Right lung (tissue), 5 donors: ENCODE data around the gene TRAF5. TPM values are rescaled to one million over a fixed set of nuclear protein-coding genes. Genes with fewer than 3 reads are reported as not detected.
A peak's percentile ranks its signal among the peaks of the same experiment; 100 is the strongest.

Source experiments
- DNase-seq, 2 donors: peaks; one replicate each; pipeline ENCODE4 v3.0.0-alpha.2; 2013
- polyA plus RNA-seq, 5 donors: library from polyadenylated mRNA; unstranded; fragments of 120-200 nt; gene quantifications; one replicate each; pipeline versions ENCODE4 v1.2.1 to v1.2.3, GENCODE V29; 2013; ENCODE audit warnings: inconsistent platforms in 1 of 5, low replicate concordance in 1 of 5; ENCODE audit not compliant: insufficient read length in 5 of 5, insufficient read depth in 1 of 5

Gene TRAF5
- polyA plus RNA-seq, 5 donors: 18.5 to 30.9 (median 26.5) TPM

- DNase-seq: peak; percentile 32 to 44
These were observed 801 bp downstream of the TRAF5 start for GRCh38 chr1:211327346-211327921.

GRCh38 chr1:211328084-211328694 is 1.6 kb downstream of the TRAF5 start:
- DNase-seq: no peak

GRCh38 chr1:211328866-211329475 is 2.3 kb downstream of the TRAF5 start:
- no peak for DNase-seq

- no peak for DNase-seq
These were observed 3.1 kb downstream of the TRAF5 start for GRCh38 chr1:211329764-211330201.

- no peak for DNase-seq
These were observed 3.8 kb downstream of the TRAF5 start for GRCh38 chr1:211330282-211330936.

- DNase-seq: no peak
These were observed 4.5 kb downstream of the TRAF5 start for GRCh38 chr1:211331011-211331709.

GRCh38 chr1:211332036-211332616 is 5.5 kb downstream of the TRAF5 start:
- no peak for DNase-seq

- no peak for DNase-seq
These were observed 6.2 kb downstream of the TRAF5 start for GRCh38 chr1:211332830-211333229.

GRCh38 chr1:211333906-211334305 is 7.3 kb downstream of the TRAF5 start:
- no peak for DNase-seq

- no peak for DNase-seq
These were observed 8.4 kb downstream of the TRAF5 start for GRCh38 chr1:211334986-211335385.

- no peak for DNase-seq
These were observed 9.0 kb downstream of the TRAF5 start for GRCh38 chr1:211335522-211336157.

GRCh38 chr1:211336161-211336560 is 9.5 kb downstream of the TRAF5 start:
- no peak for DNase-seq

GRCh38 chr1:211336775-211337174 is 10.1 kb downstream of the TRAF5 start:
- no peak for DNase-seq

- DNase-seq: no peak
These were observed 11.0 kb downstream of the TRAF5 start for GRCh38 chr1:211337430-211338223.

- no peak for DNase-seq
These were observed 11.6 kb downstream of the TRAF5 start for GRCh38 chr1:211338224-211338620.

GRCh38 chr1:211339631-211340041 is 13.0 kb downstream of the TRAF5 start:
- DNase-seq: no peak

GRCh38 chr1:211340622-211341507 is 14.2 kb downstream of the TRAF5 start:
- no peak for DNase-seq

- no peak for DNase-seq
These were observed 15.4 kb downstream of the TRAF5 start for GRCh38 chr1:211341999-211342398.

GRCh38 chr1:211343607-211344006 is 17.0 kb downstream of the TRAF5 start:
- no peak for DNase-seq
